Subcutaneous abdominal adipose tissue (tissue), 5 donors: ENCODE data around the gene DNAJC22.
"Not testable (repeated sequence)": the region's sequence is repeated elsewhere in the genome, so short reads cannot be mapped to it uniquely, and the experiment has no call there.

ENCODE experiments used
- H3K27ac ChIP-seq: one replicate; pipeline ENCODE4 v1.7.0; 2013; ENCODE audit warnings: low read depth, mild to moderate bottlenecking, inconsistent platforms, low read length, moderate library complexity
- H3K27me3 ChIP-seq, 5 donors: one replicate each; pipeline ENCODE4 v1.7.0; 2013; ENCODE audit warnings: low read length in 5 of 5, inconsistent platforms in 1 of 5; ENCODE audit not compliant: control insufficient read depth in 5 of 5, insufficient read depth in 4 of 5
- H3K36me3 ChIP-seq, 5 donors: one replicate each; pipeline ENCODE4 v1.7.0; 2013; ENCODE audit warnings: low read length in 5 of 5; ENCODE audit not compliant: control insufficient read depth in 5 of 5, insufficient read depth in 5 of 5
- H3K4me1 ChIP-seq, 5 donors: one replicate each; pipeline ENCODE4 v1.7.0; 2013; ENCODE audit warnings: low read length in 5 of 5, mild to moderate bottlenecking in 3 of 5, moderate library complexity in 1 of 5; ENCODE audit not compliant: control insufficient read depth in 5 of 5, insufficient read depth in 5 of 5
- H3K4me3 ChIP-seq, 5 donors: one replicate each; pipeline ENCODE4 v1.7.0; 2013; ENCODE audit warnings: low read length in 5 of 5, low read depth in 1 of 5
- H3K9ac ChIP-seq, 5 donors: one replicate each; pipeline ENCODE4 v1.7.0; 2013; ENCODE audit warnings: low read length in 5 of 5, mild to moderate bottlenecking in 4 of 5, moderate library complexity in 3 of 5
- H3K9me3 ChIP-seq, 5 donors: one replicate each; pipeline ENCODE4 v1.7.0; 2013; ENCODE audit warnings: low read length in 5 of 5; ENCODE audit not compliant: control insufficient read depth in 5 of 5
- donor health status: healthy.
- donor health status: healthy.
- donor health status: healthy.
- donor health status: healthy.
- donor health status: healthy.

The DNAJC22 gene

DNA sequence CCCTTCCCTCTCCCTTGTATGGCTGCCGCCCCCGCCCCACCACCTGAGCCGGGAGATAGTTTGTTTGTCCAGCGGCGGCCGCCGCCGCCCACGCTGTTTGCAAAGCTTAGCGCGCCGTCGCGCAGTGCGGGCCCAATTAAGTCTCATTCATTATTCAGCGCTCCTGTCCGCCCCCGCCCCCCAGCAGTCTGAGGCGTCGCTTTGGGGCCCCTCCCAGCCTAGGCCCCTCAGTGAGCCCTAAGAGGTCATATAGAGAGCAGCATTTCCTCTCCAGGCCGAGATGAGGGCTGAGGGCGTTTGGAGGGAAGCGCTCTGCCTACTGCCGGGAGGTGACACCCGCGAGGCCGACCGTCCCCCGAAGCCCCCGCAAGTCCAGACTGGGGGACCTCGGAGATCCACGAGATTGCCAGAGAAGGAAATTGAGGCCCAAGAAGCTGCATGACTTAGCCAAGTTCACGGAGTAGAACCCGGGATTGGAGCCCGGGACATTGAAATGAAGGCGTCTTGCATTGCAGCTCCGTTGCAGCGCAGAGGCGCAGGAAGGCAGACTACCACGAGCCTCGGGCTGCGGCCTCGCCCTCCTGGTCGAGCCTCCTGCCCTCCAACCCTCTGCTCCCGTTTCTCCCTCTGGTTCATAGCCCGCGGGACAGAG lies at the start of gene DNAJC22:
Gene DNAJC22 (plus strand): TSS at position 230 of the 652 bp plus-strand sequence. CDS start 1,985 bp downstream, outside the sequence.
- Histone ChIP-seq H3K9me3 (no peaks in the 10 kb centered on the region), H3K36me3 (no peaks in the 10 kb centered on the region), H3K27me3 (peaks cover 46 to 73% (median 59%) of the 10 kb centered on the region in 5 donors), H3K27ac (no peak within 1 kb of the TSS), H3K4me1 (peaks cover 2 to 50% (median 46%) of the 10 kb centered on the region in 5 donors), H3K9ac (peak within 1 kb of the TSS in 4 of 5 donors; percentile 1 to 67 (median 30)), H3K4me3 (peak within 1 kb of the TSS; percentile 33 to 62 (median 51))

DNA sequence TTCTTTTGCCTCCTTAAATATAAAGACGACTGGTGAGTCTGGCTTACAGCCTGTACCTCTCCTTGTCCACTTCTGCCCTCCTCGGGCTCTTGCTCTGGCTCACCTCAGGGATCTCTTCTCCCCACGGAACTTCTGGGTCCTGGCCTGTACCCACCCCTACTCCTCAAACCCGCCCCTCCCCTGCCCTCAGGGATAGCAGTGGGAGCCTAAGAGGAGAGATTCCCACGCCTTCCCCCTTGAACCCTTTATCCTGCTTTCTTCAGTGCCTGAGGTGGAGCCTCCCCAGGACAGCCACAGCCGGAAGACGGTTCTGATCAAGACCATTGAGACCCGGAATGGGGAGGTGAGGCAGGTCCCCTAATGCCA lies 49.0 kb upstream of the DNAJC22 start:
- H3K9me3 ChIP-seq = no peaks in the 10 kb centered on the region
- H3K27me3 ChIP-seq = peaks cover 40 to 57% (median 52%) of the 10 kb centered on the region in 5 donors
- no peak overlapping the region for H3K27ac ChIP-seq
- no peaks in the 10 kb centered on the region for H3K36me3 ChIP-seq
- H3K4me1 ChIP-seq = peaks cover 2 to 33% (median 29%) of the 10 kb centered on the region in 5 donors
- no peak overlapping the region for H3K4me3 ChIP-seq
- no peak overlapping the region for H3K9ac ChIP-seq

DNA sequence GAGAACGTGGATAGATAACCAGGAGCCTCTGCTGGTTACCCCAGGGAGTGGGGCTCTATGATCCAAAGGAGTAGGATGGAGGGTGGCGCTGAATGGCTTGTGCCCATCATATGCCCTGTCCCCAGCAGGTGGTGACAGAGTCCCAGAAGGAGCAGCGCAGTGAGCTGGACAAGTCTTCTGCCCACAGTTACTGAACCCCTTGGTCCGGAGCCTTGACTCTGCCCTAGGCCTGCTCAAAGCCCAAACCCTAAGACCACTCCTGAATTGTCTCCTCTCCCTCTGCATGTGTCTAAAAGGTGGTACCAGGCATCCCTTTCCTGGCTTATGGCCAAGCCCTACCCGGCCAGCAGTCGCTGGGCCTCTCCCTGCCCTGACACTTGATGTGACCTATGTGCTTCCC lies 48.5 kb upstream of the DNAJC22 start:
- Histone ChIP-seq H3K27ac (no peak overlapping the region), H3K4me1 (peaks cover 2 to 28% (median 25%) of the 10 kb centered on the region in 5 donors), H3K27me3 (peaks cover 40 to 57% (median 52%) of the 10 kb centered on the region in 5 donors), H3K9me3 (no peaks in the 10 kb centered on the region), H3K4me3 (no peak overlapping the region), H3K9ac (no peak overlapping the region), H3K36me3 (no peaks in the 10 kb centered on the region)

DNA sequence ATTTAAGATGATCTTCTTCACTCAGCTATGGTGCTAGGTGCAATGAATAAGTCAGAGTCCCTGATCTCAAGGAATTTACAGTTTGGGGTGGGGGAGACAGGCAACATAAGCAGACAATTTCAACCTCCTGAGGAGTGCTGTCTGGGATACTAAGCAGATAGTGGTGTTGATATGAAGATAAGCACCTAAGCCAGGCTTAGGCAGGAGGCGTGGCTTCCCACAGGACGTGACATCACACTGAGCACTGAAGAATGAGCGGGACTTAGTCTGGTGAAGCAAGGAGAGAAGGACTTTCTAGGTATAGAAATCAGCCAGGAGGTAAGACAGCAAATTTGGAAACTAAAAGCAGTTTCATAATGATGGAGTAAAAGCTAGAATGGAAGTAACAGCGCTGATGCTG lies 44.9 kb upstream of the DNAJC22 start:
- Histone ChIP-seq H3K4me3 (no peak overlapping the region), H3K4me1 (peaks cover 2 to 11% (median 8%) of the 10 kb centered on the region in 5 donors), H3K27ac (no peak overlapping the region), H3K9ac (no peak overlapping the region), H3K27me3 (peaks cover 16 to 26% (median 26%) of the 10 kb centered on the region in 5 donors), H3K9me3 (no peaks in the 10 kb centered on the region), H3K36me3 (no peaks in the 10 kb centered on the region)

DNA sequence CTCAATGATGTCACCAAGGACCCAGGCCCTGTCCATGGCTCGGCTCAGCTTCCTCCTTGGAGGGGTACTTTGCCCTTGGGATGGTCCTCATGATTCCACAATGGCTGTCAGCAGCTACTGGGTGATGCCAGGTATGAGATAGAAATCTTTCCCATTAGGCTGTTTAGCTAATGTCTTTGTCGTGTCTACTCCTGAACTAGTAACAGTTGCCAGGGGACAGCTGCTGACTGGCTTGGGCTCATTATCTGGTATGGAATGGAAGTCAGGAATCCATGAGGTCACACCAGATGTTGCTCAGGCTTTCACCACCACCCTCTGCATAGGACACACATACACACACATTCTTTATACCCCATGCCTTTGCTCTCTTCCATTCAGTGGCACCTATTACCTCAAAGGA lies 42.5 kb upstream of the DNAJC22 start:
- no peak overlapping the region for H3K4me3 ChIP-seq
- H3K27me3 ChIP-seq = peaks cover 0 to 8% (median 4%) of the 10 kb centered on the region in 5 donors
- H3K27ac ChIP-seq = no peak overlapping the region

DNA sequence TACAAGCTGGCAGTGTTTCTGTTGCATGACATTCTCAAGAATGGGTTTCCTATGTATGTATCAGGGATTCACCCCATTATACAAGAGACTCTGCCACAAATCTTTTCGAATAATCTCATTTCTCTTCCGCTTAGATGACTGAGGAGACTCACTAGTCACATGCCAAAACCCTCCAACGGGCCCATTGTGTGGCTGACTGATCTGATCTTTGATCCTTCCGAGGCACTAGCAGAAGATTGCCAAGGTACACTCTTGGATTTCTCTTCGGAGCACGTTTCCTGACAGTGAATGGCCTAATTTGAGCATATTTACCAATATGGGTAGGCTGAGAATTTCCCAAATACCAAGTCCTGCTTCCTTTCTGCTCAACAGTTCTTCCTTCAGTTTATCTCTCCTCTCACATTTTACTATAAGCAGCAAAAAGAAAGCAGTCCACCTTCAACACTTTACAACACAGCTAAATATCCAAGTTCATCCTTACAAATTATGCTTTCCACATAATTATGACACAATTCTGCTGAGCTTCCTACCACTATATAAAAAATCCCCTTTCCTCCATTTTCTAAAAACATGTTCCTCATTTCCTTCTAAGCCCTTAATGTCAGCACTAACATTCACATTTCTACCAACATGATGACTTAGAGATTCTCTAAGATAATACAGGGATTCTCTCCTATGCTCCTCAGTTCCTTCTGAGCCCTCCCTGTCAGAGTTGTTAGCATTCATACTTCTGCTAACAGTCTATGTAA lies 40.8 kb upstream of the DNAJC22 start:
- H3K27me3 ChIP-seq = peaks cover 0 to 8% (median 7%) of the 10 kb centered on the region in 5 donors
- no peak overlapping the region for H3K4me3 ChIP-seq
- no peaks in the 10 kb centered on the region for H3K9me3 ChIP-seq
- no peaks in the 10 kb centered on the region for H3K36me3 ChIP-seq
- no peak overlapping the region for H3K9ac ChIP-seq
- H3K27ac ChIP-seq = no peak overlapping the region
- H3K4me1 ChIP-seq = no peaks in the 10 kb centered on the region

More for the DNA sequence above, 42.5 kb upstream of the DNAJC22 start:
- no peaks in the 10 kb centered on the region for H3K4me1 ChIP-seq
- no peaks in the 10 kb centered on the region for H3K36me3 ChIP-seq
- H3K9ac ChIP-seq = no peak overlapping the region
- H3K9me3 ChIP-seq = no peaks in the 10 kb centered on the region

DNA sequence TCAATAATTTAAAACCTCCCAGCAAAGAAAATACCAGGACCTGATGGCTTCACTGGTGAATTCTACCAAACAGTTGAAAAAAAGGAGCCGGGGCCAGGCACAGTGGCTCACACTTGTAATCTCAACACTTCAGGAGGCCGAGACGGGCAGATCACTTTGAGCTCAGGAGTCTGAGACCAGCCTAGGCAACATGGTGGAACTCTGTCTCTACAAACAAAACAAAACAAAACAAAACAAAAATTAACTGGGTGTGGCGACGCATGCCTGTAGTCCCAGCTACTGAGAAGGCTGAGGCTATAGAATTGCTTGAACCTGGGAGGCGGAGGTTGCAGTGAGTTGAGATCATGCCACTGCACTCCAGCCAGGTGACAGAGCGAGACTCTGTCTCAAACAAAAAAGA lies 37.3 kb upstream of the DNAJC22 start:
- H3K4me3 ChIP-seq = no peak overlapping the region

DNA sequence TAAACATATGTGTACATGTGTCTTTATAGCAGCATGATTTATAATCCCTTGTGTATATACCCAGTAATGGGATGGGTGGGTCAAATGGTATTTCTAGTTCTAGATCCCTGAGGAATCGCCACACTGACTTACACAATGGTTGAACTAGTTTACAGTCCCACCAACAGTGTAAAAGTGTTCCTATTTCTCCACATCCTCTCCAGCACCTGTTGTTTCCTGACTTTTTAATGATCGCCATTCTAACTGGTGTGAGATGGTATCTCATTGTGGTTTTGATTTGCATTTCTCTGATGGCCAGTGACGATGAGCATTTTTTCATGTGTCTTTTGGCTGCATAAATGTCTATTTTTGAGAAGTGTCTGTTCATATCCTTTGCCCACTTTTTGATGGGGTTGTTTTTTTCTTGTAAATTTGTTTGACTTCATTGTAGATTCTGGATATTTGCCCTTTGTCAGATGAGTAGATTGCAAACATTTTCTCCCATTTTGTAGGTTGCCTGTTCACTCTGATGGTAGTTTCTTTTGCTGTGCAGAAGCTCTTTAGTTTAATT lies 36.2 kb upstream of the DNAJC22 start:
- H3K27me3 ChIP-seq, H3K27ac ChIP-seq, H3K9ac ChIP-seq, H3K4me3 ChIP-seq, H3K4me1 ChIP-seq, H3K36me3 ChIP-seq, H3K9me3 ChIP-seq: not testable (repeated sequence)

More for the DNA sequence above, 37.3 kb upstream of the DNAJC22 start:
- Histone ChIP-seq H3K4me1 (no peaks in the 10 kb centered on the region), H3K9ac (no peak overlapping the region), H3K27ac (no peak overlapping the region), H3K36me3 (no peaks in the 10 kb centered on the region), H3K9me3 (no peaks in the 10 kb centered on the region), H3K27me3 (peaks cover 0 to 2% (median 0%) of the 10 kb centered on the region in 5 donors)

DNA sequence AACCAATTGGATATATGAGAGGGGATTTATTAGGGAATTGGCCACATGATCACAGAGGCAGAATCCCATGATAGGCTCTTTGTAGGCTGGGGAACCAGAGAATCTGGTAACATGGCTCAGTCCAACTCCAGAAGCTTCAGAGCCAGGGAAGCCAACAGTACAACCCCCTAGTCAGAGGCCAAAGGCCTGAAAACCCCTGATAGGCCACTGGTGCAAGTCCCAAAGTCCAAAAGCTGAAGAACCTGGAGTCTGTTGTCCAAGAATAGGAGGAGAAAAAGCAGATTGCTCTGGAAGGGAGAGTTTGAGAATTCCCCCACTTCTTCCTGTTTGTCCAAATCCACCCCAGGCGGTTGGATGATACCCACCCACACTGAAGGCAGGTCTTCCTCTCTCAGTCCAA lies 31.9 kb upstream of the DNAJC22 start:
- Histone ChIP-seq H3K9me3 (no peaks in the 10 kb centered on the region), H3K27me3 (no peaks in the 10 kb centered on the region), H3K4me1 (no peaks in the 10 kb centered on the region), H3K9ac (no peak overlapping the region), H3K4me3 (no peak overlapping the region), H3K27ac (no peak overlapping the region), H3K36me3 (no peaks in the 10 kb centered on the region)

DNA sequence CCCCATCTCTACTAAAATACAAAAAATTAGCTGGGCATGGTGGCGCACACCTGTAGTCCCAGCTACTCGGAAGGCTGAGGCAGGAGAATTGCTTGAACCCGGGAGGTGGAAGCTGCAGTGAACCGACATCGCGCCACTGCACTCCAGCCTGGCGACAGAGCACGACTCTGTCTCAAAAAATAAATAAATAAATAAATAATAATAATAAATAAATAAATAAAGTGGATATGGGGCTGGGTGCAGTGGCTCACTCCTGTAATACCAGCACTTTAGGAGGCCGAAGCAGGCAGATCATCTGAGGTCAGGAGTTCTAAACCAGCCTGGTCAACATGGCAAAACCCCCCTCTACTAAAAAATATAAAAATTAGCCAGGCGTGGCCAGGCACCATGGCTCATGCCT lies 29.6 kb upstream of the DNAJC22 start:
- not testable (repeated sequence) for H3K27ac ChIP-seq, H3K4me1 ChIP-seq, H3K27me3 ChIP-seq, H3K4me3 ChIP-seq, H3K36me3 ChIP-seq, H3K9ac ChIP-seq, H3K9me3 ChIP-seq
